Measurements from ENCODE around the gene ACR.

Gene ACR

DNA sequence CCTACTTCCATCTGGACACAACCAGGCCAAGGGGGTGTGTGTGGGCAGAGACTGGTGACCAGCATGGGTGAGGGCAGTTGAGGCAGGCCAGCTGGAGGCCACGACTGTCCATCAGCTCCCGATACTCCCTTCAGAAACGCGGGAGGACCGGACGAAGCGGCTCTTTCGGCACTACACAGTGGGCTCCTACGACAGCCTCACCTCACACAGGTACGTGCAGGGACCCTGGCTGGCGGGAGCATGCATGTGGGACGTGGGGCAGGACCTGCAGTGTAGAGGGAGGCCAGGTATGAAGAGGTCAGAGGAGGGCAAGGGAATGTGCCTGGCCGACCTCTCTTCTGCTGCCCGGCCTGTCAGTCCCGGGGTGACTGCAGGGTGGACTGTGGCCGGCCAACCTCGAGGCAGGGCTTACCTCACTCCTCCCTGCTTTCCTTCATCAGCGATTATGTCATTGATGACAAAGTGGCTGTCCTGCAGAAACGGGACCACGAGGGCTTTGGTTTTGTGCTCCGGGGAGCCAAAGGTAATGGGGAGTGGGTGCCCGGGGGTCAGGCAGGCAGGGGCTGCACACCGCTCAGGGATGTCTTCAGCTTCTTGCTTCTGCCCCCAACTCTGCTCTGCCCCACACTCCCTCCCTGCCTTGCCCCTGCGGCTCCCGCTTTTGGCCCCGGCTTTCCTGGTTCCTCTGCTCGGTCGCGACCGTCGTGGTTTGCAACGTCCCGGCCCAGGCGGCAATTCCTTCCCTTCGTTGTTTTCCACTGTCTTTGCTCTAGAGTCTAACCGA, 34.1 kb upstream of the ACR start:
- no peak for DNase-seq

DNA sequence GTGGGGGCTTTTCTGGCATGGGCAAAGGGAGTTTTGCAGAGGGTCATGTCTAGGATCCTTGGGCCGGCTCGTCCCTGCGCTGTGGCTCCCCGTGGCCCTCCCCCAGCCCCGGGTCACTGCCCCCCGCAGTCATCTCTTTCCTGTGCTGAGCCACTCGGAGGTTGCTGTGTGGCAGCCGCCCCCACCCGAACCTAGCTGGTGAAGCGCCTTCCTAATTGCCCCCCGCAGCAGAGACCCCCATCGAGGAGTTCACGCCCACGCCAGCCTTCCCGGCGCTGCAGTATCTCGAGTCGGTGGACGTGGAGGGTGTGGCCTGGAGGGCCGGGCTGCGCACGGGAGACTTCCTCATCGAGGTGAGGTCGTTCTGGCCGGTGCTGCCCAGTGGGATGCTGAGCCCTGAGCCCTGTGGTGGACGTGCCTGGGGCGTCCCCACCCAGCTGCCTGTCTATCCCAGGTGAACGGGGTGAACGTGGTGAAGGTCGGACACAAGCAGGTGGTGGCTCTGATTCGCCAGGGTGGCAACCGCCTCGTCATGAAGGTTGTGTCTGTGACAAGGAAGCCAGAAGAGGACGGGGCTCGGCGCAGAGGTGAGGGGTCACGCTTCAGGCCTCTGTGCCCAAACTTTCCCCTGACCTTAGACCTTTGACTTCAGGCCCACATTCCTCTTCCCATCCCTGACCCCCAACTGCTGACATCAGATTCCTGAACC, 33.3 kb upstream of the ACR start:
- DNase-seq = no peak

DNA sequence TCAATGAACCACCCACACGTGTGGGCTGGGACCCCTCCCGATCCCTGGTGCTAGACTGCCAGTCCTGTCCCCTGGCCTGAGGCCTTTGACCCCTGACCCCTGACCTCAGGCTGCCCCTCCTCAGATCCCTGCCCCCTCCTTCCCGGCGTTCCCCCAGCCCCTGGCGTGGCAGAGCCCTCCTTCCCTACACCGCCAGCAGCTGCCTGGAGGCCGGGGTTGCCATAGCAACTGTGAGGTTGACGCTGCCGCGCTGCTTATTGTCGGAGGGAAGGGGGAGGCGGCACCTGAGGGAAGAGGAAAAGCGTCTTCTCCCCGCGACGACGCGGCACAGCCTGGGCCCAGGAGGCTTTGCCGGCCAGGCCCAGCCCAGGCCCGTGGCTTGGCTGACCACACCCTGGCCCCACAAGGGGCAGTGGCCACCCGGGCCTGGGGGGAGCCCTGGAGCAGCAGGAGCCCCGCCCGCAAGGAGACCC, 32.7 kb upstream of the ACR start:
- peak; percentile 54 for DNase-seq

DNA sequence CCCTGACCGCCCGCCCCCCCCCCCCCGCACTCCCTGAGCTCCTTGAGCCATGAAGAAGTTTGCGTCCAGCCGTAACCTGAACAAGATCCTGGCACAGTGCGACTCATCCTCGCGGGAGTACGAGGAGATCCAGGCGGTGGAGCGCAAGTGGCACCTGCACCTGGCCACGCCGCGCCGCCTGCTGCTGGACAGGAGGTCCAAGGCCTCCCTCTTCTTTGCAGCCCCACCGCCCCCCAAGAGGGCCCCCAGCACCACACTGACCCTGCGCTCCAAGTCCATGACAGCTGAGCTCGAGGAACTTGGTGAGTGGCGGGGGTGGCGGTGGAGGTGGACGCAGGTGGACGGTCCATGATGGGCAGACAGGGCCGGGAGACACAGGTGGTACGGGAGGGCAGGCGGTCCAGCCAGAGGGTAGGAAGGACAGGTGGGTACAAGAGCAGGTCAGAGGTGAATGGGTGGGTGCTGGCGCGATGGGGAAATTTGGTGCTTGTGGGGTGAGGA, 32.1 kb upstream of the ACR start:
- DNase-seq = no peak

DNA sequence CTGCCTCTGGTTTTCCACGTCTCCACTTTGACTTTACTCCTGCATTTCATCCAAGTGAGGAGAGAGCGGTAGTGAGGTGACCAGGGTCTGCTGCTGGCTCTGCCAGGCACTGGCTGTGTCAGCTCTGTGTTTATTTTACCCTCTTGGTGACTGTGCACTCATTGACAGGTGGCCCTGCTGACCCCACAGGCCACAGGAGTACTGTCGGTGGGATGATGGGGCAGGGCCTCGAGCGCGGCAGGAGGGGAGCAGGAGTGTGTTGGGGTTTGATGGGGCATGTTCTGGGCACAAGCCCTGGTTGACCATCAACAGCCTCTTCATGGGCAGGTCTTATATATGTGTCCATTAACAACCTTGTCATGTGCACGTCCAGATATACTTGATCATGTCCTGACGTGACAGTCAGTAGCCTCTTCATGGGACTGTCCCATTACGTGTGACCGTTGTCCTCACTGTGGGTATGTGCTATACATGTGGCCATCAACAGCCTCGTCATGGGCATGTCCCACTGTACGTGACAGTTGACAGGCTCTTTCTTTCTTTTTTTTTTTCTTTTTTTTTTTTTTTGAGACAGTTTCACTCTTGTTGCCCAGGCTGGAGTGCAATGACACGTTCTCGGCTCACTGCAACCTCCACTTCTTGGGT, 31.4 kb upstream of the ACR start:
- no peak for DNase-seq

DNA sequence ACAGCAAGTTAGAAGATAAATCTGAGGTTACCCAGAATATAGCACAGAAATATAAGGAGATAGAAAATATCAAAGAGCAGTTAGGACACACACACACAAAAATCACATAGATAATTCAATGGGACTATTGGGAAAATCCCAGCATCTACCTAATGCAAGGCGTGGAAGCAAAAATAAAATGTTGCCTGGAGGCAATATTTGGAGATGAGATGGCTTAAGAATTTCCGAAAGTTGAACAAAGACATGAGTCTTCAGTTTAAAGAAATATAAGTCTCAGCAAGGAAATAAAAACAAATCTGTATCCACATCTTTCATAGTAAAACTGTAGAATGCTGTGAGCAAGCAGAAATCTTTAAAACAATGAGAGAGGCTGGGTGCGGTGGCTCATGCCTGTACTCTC, 29.5 kb upstream of the ACR start:
- DNase-seq = no peak

DNA sequence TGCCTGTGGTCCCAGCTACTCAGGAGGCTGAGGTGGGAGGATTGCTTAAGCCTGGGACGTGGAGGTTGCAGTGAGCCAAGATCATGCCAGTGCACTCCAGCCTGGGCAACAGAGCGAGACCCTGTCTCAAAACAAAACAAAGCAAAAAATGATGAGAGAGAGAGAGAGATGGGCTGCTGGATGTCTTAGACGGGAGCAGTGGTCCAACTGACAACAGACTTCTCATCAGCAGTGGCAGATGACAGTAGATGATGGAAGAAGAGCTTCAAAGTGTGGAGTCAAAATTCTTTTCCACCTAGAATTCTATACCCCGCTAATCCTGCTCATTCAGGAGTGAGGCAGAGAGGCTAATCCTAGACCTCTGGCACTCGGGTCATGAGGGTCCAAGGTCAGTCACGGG, 29.0 kb upstream of the ACR start:
- DNase-seq = no peak

DNA sequence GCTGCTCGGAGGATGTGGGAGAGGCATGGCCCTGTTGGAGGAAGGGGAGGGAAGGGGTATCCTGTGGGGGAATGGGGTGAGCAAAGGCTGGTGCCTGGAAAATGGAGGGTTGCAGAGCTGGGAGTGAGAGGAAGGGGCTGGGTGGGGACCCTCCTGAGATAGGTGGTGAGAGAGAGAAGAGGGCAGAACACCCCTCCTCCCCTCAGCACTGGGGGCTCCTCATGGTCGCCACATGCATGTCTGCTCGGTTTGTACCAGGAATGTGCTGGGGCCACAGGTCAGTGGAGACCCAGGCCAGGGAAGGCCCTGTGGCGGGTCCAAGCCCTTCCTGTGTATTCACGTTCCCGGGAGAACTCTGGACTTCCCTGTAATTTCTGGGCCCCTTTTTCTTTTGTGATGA, 27.8 kb upstream of the ACR start:
- DNase-seq = no peak

DNA sequence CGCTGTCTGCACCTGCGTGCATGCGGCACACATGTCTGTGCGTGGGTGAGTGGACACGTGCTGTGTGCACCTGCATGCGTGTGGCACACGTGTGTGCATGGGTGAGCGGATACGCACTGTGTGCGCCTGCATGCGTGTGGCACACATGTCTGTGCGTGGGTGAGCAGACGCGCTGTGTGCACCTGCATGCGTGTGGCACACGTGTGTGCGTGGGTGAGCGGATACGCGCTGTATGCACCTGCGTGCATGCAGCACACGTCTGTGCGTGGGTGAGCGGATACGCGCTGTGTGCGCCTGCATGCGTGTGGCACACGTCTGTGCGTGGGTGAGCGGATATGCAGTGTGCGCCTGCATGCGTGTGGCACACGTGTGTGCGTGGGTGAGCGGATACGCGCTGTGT, 27.1 kb upstream of the ACR start:
- DNase-seq = no peak

DNA sequence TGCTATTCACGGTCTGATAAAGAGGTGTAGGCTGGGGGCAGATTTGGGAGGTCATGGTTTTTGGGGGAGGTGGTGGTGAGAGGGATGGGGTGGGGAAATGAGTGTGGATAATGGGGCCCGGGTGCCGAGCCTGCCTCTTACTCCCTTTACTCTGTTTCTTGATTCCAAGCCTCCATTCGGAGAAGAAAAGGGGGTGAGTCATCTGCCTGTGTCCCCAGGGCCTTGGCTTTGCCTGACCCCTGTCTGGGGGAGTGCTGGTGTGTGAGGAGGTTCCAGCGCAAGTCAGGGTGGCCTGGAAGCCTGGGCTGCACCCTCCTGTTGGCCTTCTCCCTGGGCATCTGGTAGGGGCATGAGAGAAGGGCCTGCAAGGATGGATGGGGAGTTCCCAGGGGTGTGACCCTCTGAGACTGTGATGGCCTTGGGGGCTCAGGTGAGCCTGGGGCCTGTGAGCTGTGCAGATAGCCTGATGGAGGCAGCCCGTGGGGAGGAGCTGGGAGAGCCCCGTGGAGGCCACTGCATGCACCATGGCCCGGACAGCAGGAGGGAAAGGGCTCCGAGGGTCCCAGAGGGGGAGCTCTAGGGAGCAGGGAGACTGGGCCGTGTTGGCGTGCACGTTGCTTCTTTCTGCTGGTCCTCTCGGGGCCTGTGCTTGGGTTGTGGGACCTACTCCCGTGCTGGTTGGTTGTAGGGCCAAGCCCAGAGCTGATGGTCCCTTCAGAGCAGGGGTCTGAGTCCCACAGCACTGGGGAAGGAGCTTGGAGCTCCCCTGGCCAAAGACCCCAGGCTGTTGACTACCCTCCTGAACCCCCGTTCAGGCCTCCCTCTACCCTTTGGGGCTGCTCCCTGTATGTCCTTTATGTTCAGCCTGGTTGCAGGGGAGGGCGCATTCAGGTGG, 26.3 kb upstream of the ACR start:
- DNase-seq = no peak

DNA sequence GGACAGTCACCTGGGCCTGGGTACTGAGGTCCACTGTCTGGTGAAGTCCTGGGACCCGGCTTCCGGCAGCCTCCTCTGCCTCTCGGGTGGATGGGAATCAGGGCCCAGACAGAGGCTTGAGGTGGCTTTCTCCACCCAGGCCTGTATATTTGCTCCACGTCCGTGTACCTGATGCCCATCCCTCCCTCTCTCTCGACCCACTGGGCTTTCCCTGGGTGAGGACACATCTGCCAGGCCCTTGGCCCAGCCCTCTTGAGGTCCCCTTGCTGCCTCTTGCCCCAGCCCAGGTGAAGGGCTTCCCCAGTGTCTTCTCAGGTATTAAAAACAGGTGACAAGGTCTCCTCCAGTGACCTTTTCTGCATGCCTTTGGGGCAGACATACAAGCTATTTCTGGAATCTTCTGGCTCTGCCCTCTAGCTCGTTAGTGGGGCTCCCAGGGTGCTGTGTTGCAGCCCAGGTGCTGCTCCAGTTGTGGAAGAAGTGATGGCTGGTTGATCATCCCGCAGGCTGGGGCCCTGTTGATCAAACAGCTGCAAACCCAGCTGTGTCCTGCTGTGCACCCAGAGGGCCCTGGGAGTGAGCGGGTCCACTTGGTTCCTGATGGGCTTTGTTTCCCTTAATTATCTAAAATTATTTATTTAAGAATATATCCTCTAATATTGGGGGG, 25.5 kb upstream of the ACR start:
- no peak for DNase-seq

DNA sequence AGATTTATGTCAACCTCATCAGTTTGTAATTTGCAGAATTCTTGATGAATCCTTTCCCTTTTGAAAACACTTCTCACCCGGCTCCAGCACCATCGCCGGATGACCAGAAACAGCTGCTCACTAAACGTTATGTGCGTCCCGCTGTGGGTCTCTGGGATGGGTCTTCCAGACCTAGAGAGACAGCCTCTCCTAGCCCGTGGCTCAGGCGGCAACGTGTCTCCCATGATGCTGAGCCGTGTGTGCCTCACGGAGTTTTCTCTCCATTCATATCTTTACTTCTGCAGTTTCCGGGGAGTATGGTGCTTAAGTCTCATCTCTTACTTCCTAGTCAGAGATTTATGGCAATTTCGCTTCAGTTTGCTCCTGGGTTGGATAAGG, 25.0 kb upstream of the ACR start:
- DNase-seq = no peak

DNA sequence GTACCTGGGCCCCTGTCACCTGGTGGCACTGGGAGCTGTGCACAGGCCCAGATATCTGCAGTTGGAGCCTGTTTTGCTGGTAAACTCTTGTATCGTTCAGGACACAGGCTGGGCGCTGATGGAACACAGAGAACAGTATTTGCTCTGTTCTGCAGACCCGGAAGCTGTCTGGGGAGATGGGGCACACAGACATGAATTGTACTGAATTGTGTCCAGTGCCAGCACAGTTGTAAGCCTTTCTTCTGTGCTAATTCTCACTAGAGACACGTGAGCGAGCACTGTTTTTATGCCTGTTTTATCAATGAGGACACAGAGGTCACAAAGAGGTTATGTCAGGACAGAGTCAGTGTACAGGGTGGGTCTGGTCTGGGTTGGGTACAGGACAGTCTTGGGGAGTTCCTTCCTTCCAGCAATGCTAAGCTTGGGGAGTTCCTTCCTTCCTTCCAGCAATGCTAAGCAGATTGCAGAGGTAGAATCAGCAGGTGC, 24.4 kb upstream of the ACR start:
- DNase-seq = no peak

DNA sequence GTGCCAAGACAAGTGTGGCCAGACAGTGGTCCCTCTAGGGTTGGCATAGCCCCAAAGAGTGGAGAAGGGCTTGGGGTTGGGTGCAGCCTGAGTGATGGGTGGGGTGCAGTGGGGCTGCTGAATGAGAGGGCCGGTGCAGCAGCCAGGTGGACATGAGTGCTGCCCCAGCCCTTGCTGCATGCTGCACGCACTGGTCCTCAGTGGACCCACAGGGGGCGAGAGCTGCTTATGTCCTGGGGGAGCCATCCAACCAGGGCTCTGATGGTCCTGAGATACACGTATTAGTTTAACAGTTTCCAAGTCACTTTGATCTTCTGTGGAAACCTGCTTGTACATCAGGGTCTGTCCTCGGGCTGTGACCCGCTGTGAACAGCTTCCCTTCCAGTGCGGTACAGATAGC, 23.9 kb upstream of the ACR start:
- no peak for DNase-seq

DNA sequence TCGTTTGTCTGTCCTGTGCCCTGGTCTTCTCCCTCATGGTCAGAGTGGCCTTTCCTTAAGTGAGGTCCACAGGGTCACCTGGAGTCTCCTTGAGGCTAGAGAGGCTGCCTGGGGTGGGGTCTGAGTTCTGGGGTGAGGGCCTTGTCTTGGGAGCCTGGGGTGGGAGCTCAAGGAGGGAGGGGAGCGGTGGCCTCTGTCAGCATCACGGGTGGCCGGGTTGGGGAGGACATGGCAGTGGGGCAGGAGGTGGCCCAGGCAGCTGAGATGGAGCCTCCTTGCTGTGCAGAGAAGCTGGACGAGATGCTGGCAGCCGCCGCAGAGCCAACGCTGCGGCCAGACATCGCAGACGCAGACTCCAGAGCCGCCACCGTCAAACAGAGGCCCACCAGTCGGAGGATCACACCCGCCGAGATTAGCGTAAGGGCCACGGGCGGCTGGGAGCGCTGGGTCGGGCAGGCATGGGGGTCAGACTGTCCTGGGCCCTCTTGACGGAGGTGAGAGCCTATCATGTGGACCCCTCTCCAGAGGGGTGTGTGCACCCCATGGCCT, 23.3 kb upstream of the ACR start:
- no peak for DNase-seq

DNA sequence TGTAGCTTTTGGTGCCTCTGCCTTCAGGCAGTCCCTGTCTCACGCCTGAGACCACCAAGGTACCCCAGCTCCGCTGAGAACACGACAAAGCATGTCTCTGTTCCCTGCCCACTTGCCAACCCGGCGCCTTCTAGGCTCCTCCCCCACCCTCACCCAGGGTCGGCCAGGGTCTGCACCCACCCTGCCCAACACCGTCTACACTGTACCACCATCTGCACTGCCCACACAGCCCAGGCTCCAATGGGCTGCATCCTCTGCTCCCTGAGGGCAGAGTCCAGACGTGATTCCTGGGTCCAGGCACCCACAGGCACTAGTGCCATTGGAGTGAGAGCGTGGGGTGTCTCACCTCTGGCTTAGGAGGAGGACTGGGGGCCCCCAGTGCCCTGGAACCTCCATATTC, 22.8 kb upstream of the ACR start:
- DNase-seq = no peak

DNA sequence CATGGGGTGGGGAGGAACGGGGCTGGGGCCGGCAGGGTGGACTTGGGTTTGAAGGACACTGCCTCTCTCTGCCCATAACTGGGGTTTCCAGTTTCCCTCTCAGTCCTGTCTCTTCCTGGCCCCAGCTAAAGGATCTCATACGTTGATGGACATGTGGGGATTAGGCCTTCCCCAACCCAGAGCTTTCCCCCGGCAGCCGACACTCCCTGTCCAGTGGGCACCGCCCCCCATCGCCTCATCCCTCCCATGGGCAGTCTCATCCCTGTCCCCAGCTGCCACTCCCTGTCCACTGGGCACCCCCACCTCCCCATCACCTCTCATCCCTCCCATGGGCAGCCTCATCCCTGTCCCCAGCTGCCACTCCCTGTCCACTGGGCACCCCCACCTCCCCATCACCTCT, 22.2 kb upstream of the ACR start:
- no peak for DNase-seq

DNA sequence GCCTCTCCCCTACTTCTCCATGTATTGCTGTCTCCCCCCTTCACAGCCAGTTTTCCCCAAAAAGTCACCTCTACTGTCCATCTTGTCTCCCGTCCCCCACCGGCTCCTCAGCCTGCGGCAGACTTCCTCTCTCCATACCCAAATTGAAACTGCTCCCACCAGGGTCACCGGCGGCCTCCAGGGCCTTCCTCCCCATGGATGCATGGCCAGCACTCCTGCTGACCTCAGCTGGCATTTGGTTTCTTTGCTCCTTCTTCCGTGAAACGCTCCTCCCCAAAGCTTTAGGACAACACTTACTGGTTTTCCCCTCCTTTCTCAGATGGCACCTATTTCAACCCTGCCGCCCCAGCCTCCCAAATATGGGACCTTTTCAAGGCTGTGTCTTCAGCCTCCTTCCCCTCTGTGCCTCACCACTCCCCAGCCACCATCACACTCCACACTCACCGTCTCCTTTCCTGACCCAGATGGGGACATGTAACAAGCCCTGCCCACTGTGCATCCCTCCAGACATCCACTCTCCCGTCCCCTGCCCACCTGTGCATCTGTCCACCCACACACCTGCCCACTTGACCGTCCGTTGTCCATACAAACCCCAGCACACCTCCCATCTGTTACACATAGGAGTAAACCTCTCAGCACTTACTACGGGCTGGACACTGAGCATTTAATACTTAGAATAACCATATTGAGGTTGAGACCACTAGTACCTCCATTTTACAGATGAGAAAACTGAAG, 21.5 kb upstream of the ACR start:
- no peak for DNase-seq

DNA sequence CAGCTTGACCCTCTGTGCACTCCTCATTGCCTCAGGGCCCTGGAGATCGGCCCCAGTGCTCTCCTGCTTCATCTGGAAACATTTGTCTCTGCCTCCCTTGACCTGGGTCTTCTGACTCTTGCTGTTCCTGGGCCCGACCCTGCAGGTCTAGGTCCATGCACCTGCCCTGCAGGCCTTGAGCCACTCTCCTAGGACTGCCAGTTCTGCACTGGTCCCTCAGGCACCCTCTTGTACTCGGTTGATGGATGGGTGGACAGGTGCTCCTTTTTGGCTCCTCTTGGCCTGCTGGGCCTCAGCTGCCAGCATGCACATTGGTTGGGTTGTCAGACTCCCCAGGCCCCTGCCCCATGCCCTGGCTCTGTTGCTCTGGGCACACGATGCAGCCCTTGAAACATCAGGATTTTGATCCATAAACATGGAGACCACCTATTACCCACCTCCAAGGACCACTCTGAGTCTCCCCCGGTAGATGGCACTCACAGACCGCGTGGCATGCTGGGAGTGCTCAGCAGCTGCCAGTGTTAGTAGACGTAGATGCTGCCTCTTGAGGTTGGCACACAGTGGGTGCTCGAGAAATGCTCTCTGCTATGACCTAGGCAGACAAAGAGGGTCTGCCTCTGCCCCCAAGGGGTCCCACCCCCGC, 20.2 kb upstream of the ACR start:
- no peak for DNase-seq

DNA sequence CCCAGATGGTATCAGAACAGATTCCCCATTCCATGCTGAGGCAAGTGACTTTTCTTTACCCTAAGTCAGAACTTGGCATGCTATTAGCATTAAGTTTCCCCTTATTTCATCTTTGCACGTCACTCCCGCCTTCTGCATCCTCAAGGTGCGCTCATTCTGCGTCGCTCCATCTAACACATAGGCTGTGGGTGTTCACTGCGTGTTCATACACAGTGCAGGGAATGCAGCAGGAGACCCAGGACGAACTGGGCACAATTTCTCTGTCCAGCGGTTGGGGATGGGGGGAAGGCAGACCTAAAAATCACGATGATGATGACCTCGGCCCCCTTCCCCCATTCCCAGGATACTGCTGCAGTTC, 19.7 kb upstream of the ACR start:
- no peak for DNase-seq

DNA sequence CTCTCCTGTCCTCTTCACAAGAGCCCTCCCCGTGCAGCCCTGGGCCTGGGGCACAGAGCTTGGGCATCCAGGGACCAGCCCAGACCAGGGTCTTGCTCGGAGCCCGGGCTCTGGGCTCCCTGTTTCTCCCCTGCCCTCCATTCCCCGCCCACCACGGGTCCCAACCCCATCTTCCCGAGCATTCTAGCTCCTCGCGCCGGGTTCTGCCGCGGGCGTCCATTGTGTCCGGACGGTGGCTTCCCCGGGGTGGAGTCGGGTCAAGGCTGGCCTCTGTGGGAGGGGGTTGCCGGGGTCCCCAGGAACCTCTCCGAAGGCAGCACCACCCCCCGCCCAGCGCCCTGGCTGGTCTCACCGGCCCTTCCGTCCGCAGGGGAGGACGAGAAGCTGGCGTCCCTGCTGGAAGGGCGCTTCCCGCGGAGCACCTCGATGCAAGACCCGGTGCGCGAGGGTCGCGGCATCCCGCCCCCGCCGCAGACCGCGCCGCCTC, 18.1 kb upstream of the ACR start:
- no peak for DNase-seq

Data from NCI-H1092 treated with DMSO at 0.1 percent for 48 hours (cell line).